GM23248 (cell line): ENCODE results near the gene FOXR1. TPM values are rescaled to one million over a fixed set of nuclear protein-coding genes. Genes with fewer than 3 reads are reported as not detected.
"Not testable (repeated sequence)": the region's sequence is repeated elsewhere in the genome, so short reads cannot be mapped to it uniquely, and the experiment has no call there.

Experiments
- DNase-seq: peaks from one replicate; pipeline ENCODE4 v3.0.0-alpha.2; 2015
- H2AFZ ChIP-seq: fragments of 200-600 bp; sonication (generic); 2 replicates; pipeline ENCODE4 v1.6.1; 2016; ENCODE audit warnings: antibody characterized with exemption
- H3F3A ChIP-seq: fragments of 200-600 bp; sonication (generic); 2 replicates; pipeline ENCODE4 v1.6.1; 2016; ENCODE audit warnings: mild to moderate bottlenecking, antibody characterized with exemption, mixed run types; ENCODE audit not compliant: insufficient read depth
- H3K27ac ChIP-seq: fragments of 200-600 bp; sonication (generic); 2 replicates; pipeline ENCODE4 v1.5.1; 2016; ENCODE audit warnings: mild to moderate bottlenecking
- H3K27me3 ChIP-seq: fragments of 200-600 bp; sonication (generic); replicated peaks from 2 replicates; pipeline ENCODE4 v1.6.1; 2016; ENCODE audit warnings: mild to moderate bottlenecking; ENCODE audit not compliant: insufficient read depth
- H3K36me3 ChIP-seq: fragments of 200-600 bp; sonication (generic); 2 replicates; pipeline ENCODE4 v1.6.1; 2016; ENCODE audit warnings: low read depth, mild to moderate bottlenecking
- H3K4me1 ChIP-seq: fragments of 200-600 bp; sonication (generic); 2 replicates; pipeline ENCODE4 v1.6.1; 2016; ENCODE audit warnings: mild to moderate bottlenecking; ENCODE audit not compliant: insufficient read depth
- H3K4me2 ChIP-seq: fragments of 200-600 bp; sonication (generic); one replicate; pipeline ENCODE4 v1.6.1; 2016; ENCODE audit warnings: mild to moderate bottlenecking; ENCODE audit not compliant: unreplicated experiment
- H3K4me3 ChIP-seq: fragments of 200-600 bp; sonication (generic); 2 replicates; pipeline ENCODE4 v1.5.1; 2016; ENCODE audit warnings: mild to moderate bottlenecking
- H3K79me2 ChIP-seq: fragments of 200-600 bp; sonication (generic); 2 replicates; pipeline ENCODE4 v1.6.1; 2016; ENCODE audit warnings: mild to moderate bottlenecking; ENCODE audit not compliant: insufficient read depth
- H3K9ac ChIP-seq: fragments of 200-600 bp; sonication (generic); 2 replicates; pipeline ENCODE4 v1.6.1; 2016; ENCODE audit warnings: mild to moderate bottlenecking
- H3K9me2 ChIP-seq: fragments of 200-600 bp; sonication (generic); 2 replicates; pipeline ENCODE4 v1.6.1; 2016; ENCODE audit warnings: mixed run types, mild to moderate bottlenecking, moderate library complexity; ENCODE audit not compliant: insufficient read depth
- H3K9me3 ChIP-seq: fragments of 200-600 bp; sonication (generic); one replicate; pipeline ENCODE4 v1.6.1; 2017; ENCODE audit warnings: low read depth
- H4K20me1 ChIP-seq: fragments of 200-600 bp; sonication (generic); 2 replicates; pipeline ENCODE4 v1.6.0; 2016; ENCODE audit not compliant: insufficient read depth
- EZH2 ChIP-seq: fragments of 200-600 bp; sonication (generic); IDR thresholded peaks from 2 replicates; pipeline ENCODE4 v1.6.1; 2018; ENCODE audit warnings: antibody characterized with exemption, mild to moderate bottlenecking; ENCODE audit not compliant: insufficient read depth, poor library complexity, severe bottlenecking
- EZH2phosphoT487 ChIP-seq: fragments of 200-600 bp; sonication (generic); IDR thresholded peaks from 2 replicates; pipeline ENCODE4 v1.6.1; 2018; ENCODE audit warnings: antibody characterized with exemption, moderate library complexity, mild to moderate bottlenecking, low read depth; ENCODE audit not compliant: insufficient read depth
- WGBS, 2 experiments: methylation state at CpG; one replicate each; pipeline ENCODE4 v1.1.6; 2015 to 2017; ENCODE audit warnings: low lambda C conversion rate in 2 of 2, low coverage in 1 of 2; ENCODE audit errors: missing lambda C conversion rate in 2 of 2; 5-methylcytosine and 5-hydroxymethylcytosine counted together
- in situ Hi-C: fragments of 300-500 bp; cut with MboI; formaldehyde crosslinking; loops from 2 replicates; pipeline ENCODE4 v1.15.0; 2020
- polyA plus RNA-seq: library from polyadenylated mRNA; unstranded; fragments of >200 nt; fragmentation: Nextera tagmentation; extraction: Ambion mirVana; gene quantifications from 2 replicates; pipeline ENCODE4 v1.2.1, GENCODE V29; 2016
- total RNA-seq: library from RNA; depleted of rRNA; stranded (reverse); fragments of >200 nt; shearing (Covaris generic); gene quantifications from 2 replicates; pipeline ENCODE4 v1.2.3, GENCODE V29; 2014

Gene FOXR1
- total and polyA plus RNA-seq, 2 experiments from 2014 or later = not detected

DNA sequence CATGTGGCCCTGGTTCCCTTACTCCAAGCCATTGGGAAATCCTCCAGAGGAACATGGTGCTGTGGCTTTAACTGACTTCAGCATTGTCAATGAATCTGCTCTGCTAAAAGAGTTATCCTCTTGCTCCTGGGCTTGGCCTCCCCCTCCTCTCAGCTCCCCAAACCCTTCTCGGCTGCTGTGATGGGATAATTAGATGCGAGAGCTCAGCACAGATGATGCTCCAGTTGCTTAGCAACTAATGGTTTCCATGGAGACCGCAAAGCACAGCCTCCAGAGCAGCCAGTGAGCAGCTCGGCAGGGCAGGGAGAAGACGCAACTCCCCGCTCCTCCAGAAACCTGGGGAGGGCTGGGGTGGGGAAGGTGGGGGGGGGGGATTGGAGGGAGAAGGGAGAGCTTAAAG lies 18.3 kb upstream of the FOXR1 start:
- H3K9ac ChIP-seq = no peak overlapping the region
- no peak overlapping the region for H3K4me3 ChIP-seq
- H3K4me2 ChIP-seq = no peak overlapping the region
- no peaks in the 10 kb centered on the region for H3K9me3 ChIP-seq
- in situ Hi-C loops = no loop called here
- 66 to 71% methylated on average over 6 of the region's 6 CpGs for WGBS, 2 experiments
- TF ChIP-seq EZH2 = no peak
- TF ChIP-seq EZH2phosphoT487 = no peak
- H3F3A ChIP-seq = no peaks in the 10 kb centered on the region
- H3K9me2 ChIP-seq = no peaks in the 10 kb centered on the region
- DNase-seq = no peak
- no peaks in the 10 kb centered on the region for H4K20me1 ChIP-seq
- no peak overlapping the region for H3K27ac ChIP-seq
- no peaks in the 10 kb centered on the region for H3K79me2 ChIP-seq
- no peaks in the 10 kb centered on the region for H3K36me3 ChIP-seq
- no peaks in the 10 kb centered on the region for H3K4me1 ChIP-seq
- H3K27me3 ChIP-seq = no peaks in the 10 kb centered on the region
- no peak overlapping the region for H2AFZ ChIP-seq

GRCh38 chr11:118953976-118954375 lies 17.6 kb upstream of the FOXR1 start:
- H3K9ac ChIP-seq, H3K9me3 ChIP-seq, H2AFZ ChIP-seq, H3K27ac ChIP-seq, in situ Hi-C loops, H3K4me1 ChIP-seq, H3K9me2 ChIP-seq, H3K27me3 ChIP-seq, H4K20me1 ChIP-seq, H3K79me2 ChIP-seq, H3F3A ChIP-seq, H3K36me3 ChIP-seq, H3K4me2 ChIP-seq, H3K4me3 ChIP-seq, DNase-seq: not testable (repeated sequence)
- 53 to 61% methylated on average over 6 of the region's 6 CpGs for WGBS, 2 experiments

- Histone ChIP-seq H2AFZ (no peak within 1 kb of the TSS), H3K36me3 (no peaks in the 10 kb centered on the region), H4K20me1 (no peaks in the 10 kb centered on the region), H3K79me2 (no peaks in the 10 kb centered on the region), H3K9ac (no peak within 1 kb of the TSS), H3K4me2 (no peak within 1 kb of the TSS), H3F3A (no peaks in the 10 kb centered on the region), H3K4me1 (no peaks in the 10 kb centered on the region), H3K4me3 (no peak within 1 kb of the TSS), H3K27ac (no peak within 1 kb of the TSS), H3K27me3 (no peaks in the 10 kb centered on the region; the same call in none of the 2 replicates), H3K9me2 (no peaks in the 10 kb centered on the region), H3K9me3 (no peaks in the 10 kb centered on the region)
- TF ChIP-seq EZH2 (no peak), EZH2phosphoT487 (no peak)
- peak; percentile 90 for DNase-seq
- in situ Hi-C loops = no loop called here
- 5 to 6% methylated on average over 6 to 7 of the region's 7 CpGs for WGBS, 2 experiments
Observed at GRCh38 chr11:118956094-118956846, 15.3 kb upstream of the FOXR1 start, which contains the start of gene UPK2. Gene UPK2, plus strand, starts transcription at chr11:118956298. Its CDS starts 53 bp downstream, at chr11:118956351.

DNA sequence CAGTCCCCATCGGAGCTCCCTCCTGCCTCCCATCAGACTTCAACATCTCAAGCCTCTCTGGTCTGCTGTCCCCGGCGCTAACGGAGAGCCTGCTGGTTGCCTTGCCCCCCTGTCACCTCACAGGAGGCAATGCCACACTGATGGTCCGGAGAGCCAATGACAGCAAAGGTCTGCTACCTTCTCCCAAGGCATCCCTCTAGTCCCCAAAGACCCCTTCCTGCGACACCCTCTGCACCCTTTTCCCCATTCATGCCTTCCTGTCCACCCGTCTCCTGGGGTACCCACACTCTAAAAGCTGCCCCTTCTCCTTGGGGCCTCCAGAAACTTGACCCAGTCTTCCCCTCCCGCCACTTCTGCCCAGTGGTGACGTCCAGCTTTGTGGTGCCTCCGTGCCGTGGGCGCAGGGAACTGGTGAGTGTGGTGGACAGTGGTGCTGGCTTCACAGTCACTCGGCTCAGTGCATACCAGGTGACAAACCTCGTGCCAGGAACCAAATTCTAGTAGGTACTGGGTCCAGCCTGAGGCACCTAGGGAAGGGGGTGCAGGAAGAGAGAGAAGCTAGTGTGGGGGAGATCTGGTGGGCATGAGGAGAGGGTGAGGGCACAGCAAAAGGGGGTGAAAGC lies 14.6 kb upstream of the FOXR1 start:
- WGBS, 2 experiments = 30 to 33% methylated on average over 14 of the region's 14 CpGs
- Histone ChIP-seq H3F3A (no peaks in the 10 kb centered on the region), H3K9ac (no peak overlapping the region), H3K4me2 (no peak overlapping the region), H3K9me2 (no peaks in the 10 kb centered on the region), H2AFZ (no peak overlapping the region), H4K20me1 (no peaks in the 10 kb centered on the region), H3K9me3 (no peaks in the 10 kb centered on the region), H3K79me2 (no peaks in the 10 kb centered on the region), H3K4me1 (no peaks in the 10 kb centered on the region), H3K27me3 (no peaks in the 10 kb centered on the region; the same call in none of the 2 replicates), H3K36me3 (no peaks in the 10 kb centered on the region), H3K27ac (no peak overlapping the region), H3K4me3 (no peak overlapping the region)
- DNase-seq = no peak
- in situ Hi-C loops = no loop called here
- TF ChIP-seq EZH2 (no peak), EZH2phosphoT487 (no peak)
